Measurements from ENCODE around the gene AFF3. TPM values are rescaled to one million over a fixed set of nuclear protein-coding genes. Genes with fewer than 3 reads are reported as not detected.

The AFF3 gene
- total RNA-seq, 4 donors from 2014 or later: 9.0 to 20.2 (median 14.5) TPM

DNA sequence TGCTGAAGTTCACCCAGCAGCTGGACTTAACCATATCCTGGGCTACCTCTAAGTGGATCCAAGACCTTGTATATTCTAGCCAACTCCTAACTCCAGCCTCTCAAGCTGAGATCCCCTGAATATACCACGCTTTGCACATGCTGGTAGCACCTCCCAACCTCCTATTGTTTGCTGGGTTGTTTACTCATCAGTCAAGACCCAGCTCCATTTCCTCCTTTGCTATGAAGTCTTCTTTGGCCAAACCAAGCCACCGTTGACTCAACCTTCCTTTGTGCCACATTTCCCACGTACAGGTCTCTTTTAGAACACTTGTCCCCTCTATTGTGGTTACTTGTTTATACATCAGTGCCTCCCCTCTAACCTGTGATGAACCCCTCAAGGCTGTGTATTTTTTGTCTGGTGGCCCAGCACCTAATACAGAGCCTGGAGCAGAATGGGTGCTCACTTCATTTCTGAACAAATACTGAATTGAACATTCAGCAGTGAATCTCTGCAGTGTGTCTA, 384.7 kb downstream of the AFF3 start:
- H3K4me3 ChIP-seq: no peak overlapping the region
- H3K4me1 ChIP-seq: no peaks in the 10 kb centered on the region
- intact Hi-C loops (cut with DNase I; ENCODE audit: low total_unique reads) (no loop called here), in situ Hi-C loops (cut with MboI; ENCODE audit: low pct_ligation_motif_present in 1 of 4, low pct_unique_long_range_greater_than_20kb in 1 of 4, low sequenced_read_pairs in 3 of 4) (no loop called here)
- WGBS, 2 donors (ENCODE audit: low coverage in 1 of 2): 77 to 82% methylated on average over 3 of the region's 3 CpGs
- H3K36me3 ChIP-seq: no peaks in the 10 kb centered on the region
- no peaks in the 10 kb centered on the region for H3K27me3 ChIP-seq
- H3K27ac ChIP-seq: no peak overlapping the region
- DNase-seq: no peak
- TF ChIP-seq, protein P1, sequence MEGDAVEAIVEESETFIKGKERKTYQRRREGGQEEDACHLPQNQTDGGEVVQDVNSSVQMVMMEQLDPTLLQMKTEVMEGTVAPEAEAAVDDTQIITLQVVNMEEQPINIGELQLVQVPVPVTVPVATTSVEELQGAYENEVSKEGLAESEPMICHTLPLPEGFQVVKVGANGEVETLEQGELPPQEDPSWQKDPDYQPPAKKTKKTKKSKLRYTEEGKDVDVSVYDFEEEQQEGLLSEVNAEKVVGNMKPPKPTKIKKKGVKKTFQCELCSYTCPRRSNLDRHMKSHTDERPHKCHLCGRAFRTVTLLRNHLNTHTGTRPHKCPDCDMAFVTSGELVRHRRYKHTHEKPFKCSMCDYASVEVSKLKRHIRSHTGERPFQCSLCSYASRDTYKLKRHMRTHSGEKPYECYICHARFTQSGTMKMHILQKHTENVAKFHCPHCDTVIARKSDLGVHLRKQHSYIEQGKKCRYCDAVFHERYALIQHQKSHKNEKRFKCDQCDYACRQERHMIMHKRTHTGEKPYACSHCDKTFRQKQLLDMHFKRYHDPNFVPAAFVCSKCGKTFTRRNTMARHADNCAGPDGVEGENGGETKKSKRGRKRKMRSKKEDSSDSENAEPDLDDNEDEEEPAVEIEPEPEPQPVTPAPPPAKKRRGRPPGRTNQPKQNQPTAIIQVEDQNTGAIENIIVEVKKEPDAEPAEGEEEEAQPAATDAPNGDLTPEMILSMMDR (IDR thresholded peaks at IDR 0.05): no peak
- TF ChIP-seq POLR2AphosphoS5 (IDR thresholded peaks at IDR 0.05) (no peak), EP300 (IDR thresholded peaks at IDR 0.05; ENCODE audit: low read depth) (no peak), POLR2A (IDR thresholded peaks at IDR 0.05) (no peak)
- H3K9me3 ChIP-seq: no peaks in the 10 kb centered on the region

DNA sequence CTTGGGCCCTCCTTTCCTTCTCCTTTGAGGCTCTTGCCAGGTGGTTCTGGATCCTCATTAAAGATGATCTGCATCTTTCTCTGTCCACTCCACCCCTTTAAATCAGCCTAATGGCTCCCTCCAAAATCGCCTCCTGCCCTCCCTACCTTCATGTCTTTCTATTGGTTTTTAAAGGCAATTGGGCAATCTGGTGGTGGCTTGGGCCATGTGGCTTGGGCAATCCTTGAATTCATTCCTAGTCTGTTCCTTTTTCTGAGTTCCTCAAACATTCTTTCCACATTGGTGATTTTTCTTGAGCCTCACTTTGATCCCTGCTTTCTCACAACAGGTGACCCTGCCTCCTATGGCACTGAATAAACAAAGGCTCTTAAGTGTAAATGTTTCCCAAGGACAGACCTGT, 386.3 kb downstream of the AFF3 start:
- intact Hi-C loops (cut with DNase I; ENCODE audit: low total_unique reads) (no loop called here), in situ Hi-C loops (cut with MboI; ENCODE audit: low pct_ligation_motif_present in 1 of 4, low pct_unique_long_range_greater_than_20kb in 1 of 4, low sequenced_read_pairs in 3 of 4) (no loop called here)
- WGBS, 2 donors (ENCODE audit: low coverage in 1 of 2): 17 to 84% methylated on average over 1 of the region's 1 CpG
- TF ChIP-seq POLR2A (IDR thresholded peaks at IDR 0.05) (no peak), POLR2AphosphoS5 (IDR thresholded peaks at IDR 0.05) (no peak), EP300 (IDR thresholded peaks at IDR 0.05; ENCODE audit: low read depth) (no peak)
- TF ChIP-seq, protein P1 (IDR thresholded peaks at IDR 0.05): no peak
- no peak for DNase-seq
- H3K36me3 ChIP-seq: no peaks in the 10 kb centered on the region
- H3K9me3 ChIP-seq: no peaks in the 10 kb centered on the region
- H3K4me1 ChIP-seq: no peaks in the 10 kb centered on the region
- H3K27ac ChIP-seq: no peak overlapping the region
- no peaks in the 10 kb centered on the region for H3K27me3 ChIP-seq
- H3K4me3 ChIP-seq: no peak overlapping the region

DNA sequence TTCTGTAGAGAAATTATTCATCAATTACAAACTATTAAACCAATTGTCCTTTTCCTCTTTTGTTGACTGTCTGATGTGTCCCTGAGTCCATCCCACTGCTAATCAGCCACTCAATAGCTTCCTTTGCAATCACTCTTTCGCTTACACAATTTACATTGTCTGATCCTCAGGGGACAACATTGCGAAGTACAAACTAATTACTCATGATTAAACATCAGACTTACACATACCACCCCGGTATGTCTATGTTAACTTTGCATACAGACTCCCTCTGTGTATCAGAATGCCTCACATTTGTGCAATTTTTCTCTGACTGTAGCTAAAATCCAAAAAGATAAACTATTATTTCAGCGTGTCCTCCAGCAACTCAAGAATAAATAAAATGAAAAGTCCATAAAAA, 388.2 kb downstream of the AFF3 start:
- TF ChIP-seq POLR2A (IDR thresholded peaks at IDR 0.05): no peak
- TF ChIP-seq POLR2AphosphoS5 (IDR thresholded peaks at IDR 0.05): no peak
- TF ChIP-seq, protein P1 (IDR thresholded peaks at IDR 0.05): no peak
- no peak for TF ChIP-seq EP300 (IDR thresholded peaks at IDR 0.05; ENCODE audit: low read depth)
- Histone ChIP-seq H3K27ac (no peak overlapping the region), H3K27me3 (no peaks in the 10 kb centered on the region), H3K4me1 (no peaks in the 10 kb centered on the region), H3K4me3 (no peak overlapping the region), H3K36me3 (no peaks in the 10 kb centered on the region), H3K9me3 (no peaks in the 10 kb centered on the region)
- DNase-seq: no peak
- in situ Hi-C loops (cut with MboI; ENCODE audit: low pct_ligation_motif_present in 1 of 4, low pct_unique_long_range_greater_than_20kb in 1 of 4, low sequenced_read_pairs in 3 of 4) (no loop called here), intact Hi-C loops (cut with DNase I; ENCODE audit: low total_unique reads) (no loop called here)
- 69 to 75% methylated on average over 4 of the region's 4 CpGs for WGBS, 2 donors (ENCODE audit: low coverage in 1 of 2)

- Histone ChIP-seq H3K9me3 (no peaks in the 10 kb centered on the region), H3K27ac (no peak overlapping the region), H3K4me1 (no peaks in the 10 kb centered on the region), H3K27me3 (no peaks in the 10 kb centered on the region), H3K36me3 (no peaks in the 10 kb centered on the region), H3K4me3 (no peak overlapping the region)
- in situ Hi-C loops (cut with MboI; ENCODE audit: low pct_ligation_motif_present in 1 of 4, low pct_unique_long_range_greater_than_20kb in 1 of 4, low sequenced_read_pairs in 3 of 4) (no loop called here), intact Hi-C loops (cut with DNase I; ENCODE audit: low total_unique reads) (no loop called here)
- TF ChIP-seq POLR2AphosphoS5 (IDR thresholded peaks at IDR 0.05): no peak
- TF ChIP-seq, protein P1 (IDR thresholded peaks at IDR 0.05): no peak
- TF ChIP-seq EP300 (IDR thresholded peaks at IDR 0.05; ENCODE audit: low read depth): no peak
- TF ChIP-seq POLR2A (IDR thresholded peaks at IDR 0.05): no peak
- WGBS, 2 donors (ENCODE audit: low coverage in 1 of 2): 82 to 83% methylated on average over 7 to 8 of the region's 8 CpGs
- DNase-seq: no peak
These were observed 388.9 kb downstream of the AFF3 start for GRCh38 chr2:99753505-99753904.
